ENCODE measurements around the gene SPHK2.
"Not testable (repeated sequence)": the region's sequence is repeated elsewhere in the genome, so short reads cannot be mapped to it uniquely, and the experiment has no call there.

The SPHK2 gene

DNA sequence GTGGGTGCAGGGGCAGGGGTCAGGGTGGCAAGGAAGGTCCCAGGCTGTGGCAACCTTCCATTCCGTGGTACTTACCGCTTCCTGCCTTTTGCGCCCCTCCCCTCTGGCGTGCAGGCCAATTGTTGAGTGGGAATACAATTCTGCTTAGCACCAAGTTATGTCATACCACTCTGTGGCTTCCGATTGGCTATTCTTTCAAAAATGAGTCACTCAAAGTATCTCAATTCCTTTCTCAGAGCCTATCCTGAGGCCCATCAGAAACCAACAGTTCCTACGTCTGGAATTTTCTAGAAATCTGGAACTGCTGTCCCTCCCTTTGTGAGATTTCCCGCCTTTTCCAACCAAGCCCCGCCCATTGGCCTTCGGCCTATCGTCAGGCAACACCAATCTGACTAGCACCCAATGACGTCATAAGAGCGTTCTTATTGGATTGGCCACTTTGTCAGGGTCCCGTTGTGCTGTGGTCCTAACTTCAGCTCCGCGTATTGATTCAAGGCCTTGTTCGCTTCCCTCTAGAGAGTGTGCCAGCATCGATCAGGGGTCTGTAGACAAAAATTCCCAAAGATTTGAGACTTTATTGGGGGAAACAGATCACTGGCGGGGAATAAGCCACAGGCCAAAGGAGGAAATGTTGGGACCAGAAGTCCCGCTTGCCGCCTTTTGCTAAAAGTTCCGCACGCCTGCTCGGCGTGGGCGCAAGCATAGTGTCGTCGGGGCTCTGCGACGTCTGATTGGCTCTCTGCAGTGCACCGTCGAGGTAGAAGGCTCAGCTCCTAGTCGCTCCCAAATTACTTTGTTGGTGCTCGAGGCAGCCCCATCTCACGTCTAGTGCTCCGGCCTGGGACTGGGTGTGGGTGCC is 41.8 kb downstream of the SPHK2 start:
- peak; percentile 70 to 79 for DNase-seq (ENCODE audit: low read depth in 2 of 2)

DNA sequence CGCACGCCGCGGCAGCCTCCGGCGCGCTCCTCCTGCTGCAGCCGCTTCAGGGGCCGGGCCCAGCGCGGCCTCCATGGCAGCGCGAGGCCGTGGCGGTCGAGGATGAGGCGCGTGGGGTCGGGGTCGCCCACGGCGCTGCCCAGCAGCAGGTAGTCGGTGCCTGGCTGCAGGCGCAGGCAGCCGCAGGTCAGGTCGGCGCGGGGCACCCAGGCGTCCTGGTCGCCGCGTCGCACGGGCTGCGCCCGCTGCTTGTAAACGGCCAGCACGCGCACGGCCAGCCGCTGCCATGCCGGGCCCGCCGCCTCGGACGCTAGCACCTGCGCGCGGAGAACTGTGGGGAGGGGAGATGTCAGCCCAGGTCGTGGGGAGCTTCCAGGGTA is 42.4 kb downstream of the SPHK2 start:
- DNase-seq (ENCODE audit: low read depth in 2 of 2) = no peak

DNA sequence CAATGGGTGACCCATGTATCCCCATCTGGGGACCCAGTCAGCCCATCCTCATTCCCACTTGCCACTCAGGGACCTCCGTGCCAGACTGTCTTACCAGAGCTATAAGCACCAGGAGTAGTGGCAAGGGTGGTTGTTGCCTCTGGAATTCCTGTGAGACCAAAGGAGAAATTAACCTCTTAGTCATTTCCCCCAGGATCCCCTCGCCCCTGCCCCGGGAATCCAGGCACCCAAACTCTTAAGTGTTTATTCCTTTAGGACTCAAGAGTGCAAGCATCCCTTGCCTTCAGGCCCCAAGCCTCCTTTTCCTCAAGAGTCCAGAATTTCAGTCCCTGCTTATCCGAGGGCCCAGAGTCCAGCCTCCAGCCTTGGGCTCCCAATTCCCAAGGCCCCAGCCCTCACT is 44.4 kb downstream of the SPHK2 start:
- no peak for DNase-seq (ENCODE audit: low read depth in 2 of 2)

DNA sequence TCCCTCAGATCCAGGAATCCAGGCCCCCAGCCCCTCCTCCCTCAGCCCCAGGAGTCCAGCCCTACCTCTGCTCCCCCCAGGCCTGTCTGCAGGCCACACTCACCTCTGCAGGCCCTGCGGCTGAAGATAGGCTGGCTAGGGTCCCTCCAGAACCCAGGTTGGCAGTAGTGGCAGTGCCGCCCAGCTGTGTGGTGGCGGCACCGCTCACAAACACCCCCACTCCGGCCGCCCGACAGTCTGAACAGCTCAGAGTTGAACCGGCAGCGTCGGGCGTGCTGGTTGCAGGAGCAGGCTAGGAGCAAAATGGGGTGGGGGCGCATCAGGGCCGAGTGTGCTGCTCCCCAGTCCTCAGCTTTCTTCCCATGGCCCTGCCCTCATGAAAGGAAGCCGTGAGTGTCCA is 45.2 kb downstream of the SPHK2 start:
- DNase-seq (ENCODE audit: low read depth in 2 of 2) = no peak

DNA sequence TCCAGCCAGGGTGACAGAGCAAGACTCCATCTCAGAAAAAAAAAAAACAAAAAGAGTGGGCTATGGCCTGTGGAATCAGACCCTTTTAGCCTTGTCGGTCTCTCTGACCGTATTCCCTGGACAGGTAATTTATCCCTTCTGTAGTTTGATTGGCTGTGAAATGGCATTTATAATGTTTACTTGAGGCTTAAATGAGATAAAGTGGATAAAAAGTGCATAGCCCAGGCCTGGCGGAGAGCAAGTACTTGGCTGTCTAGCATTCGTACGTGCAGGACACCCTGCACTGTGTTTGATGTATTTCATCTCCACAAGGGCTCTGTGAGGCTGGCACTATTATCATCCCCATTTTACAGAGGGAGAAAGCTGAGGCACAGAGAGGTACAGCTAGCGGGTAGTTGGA is 46.5 kb downstream of the SPHK2 start:
- DNase-seq (ENCODE audit: low read depth in 2 of 2) = no peak

DNA sequence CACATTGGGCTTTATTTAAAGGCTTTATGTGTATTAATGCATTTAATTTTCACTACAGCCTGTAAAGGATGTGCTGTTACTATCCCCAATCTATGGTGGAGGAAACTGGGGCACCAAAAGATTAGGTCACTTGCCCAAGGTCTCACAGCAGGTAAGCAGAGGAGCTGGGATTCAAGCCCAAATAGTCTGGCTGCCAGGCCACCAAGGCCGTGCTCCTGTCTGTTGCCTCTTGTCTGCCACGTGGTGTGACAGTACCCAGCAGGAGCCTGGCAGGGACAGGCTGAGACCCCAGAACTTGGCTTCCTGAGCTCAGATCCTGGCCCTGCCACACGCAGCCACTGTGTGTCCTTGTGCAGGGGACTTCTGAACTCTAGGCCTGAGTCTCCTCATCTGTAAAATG is 49.0 kb downstream of the SPHK2 start:
- DNase-seq (ENCODE audit: low read depth in 2 of 2) = no peak

DNA sequence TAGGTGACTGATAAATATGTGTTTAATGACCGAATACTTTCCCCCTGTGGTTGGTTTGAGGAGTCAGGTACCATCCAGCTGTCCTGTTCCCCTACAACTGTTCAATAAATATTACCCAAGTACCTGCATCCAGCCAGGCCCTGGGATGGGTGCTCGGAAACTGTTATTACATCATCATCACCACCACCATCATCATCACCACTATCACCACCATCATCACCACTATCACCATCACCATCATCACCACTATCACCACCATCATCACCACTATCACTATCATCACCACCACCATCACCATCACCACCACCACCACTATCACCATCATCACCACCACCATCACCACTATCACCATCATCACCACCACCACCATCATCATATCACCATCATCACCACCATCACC is 49.5 kb downstream of the SPHK2 start:
- no peak for DNase-seq (ENCODE audit: low read depth in 2 of 2)

DNA sequence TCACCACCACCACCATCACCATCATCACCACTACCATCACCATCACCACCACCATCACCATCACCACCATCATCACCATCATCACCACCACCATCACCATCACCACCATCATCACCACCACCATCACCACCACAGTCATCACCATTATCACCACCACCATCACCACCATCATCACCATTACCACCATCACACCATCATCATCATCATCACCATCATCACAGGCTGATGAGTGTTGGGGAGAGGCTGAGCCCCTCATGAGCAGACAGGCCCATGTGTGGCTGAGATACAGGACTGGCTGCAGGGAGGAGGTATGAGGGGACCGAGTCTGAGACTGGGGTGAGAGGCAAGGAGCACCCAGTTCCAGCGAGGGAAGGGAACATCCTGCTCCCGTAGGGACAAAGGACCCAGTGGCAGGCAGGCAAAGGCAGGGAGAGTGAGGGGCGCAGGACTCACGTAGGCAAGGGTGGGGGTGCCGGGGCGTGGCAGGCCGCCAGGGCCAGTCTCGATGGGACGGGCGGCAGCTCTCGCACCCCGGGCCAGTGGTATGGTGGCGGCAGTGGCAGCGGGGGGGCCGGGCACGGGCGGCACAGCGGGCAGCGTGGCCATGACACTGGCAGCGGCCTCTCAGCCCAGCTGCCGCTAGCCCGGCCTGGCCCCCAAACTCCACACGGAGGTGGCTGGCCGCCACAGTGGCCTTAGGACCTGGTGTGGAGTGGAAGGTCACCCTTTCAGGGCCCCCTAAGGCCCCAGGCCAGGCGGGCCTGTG is 50.8 kb downstream of the SPHK2 start:
- DNase-seq (ENCODE audit: low read depth in 2 of 2) = no peak

DNA sequence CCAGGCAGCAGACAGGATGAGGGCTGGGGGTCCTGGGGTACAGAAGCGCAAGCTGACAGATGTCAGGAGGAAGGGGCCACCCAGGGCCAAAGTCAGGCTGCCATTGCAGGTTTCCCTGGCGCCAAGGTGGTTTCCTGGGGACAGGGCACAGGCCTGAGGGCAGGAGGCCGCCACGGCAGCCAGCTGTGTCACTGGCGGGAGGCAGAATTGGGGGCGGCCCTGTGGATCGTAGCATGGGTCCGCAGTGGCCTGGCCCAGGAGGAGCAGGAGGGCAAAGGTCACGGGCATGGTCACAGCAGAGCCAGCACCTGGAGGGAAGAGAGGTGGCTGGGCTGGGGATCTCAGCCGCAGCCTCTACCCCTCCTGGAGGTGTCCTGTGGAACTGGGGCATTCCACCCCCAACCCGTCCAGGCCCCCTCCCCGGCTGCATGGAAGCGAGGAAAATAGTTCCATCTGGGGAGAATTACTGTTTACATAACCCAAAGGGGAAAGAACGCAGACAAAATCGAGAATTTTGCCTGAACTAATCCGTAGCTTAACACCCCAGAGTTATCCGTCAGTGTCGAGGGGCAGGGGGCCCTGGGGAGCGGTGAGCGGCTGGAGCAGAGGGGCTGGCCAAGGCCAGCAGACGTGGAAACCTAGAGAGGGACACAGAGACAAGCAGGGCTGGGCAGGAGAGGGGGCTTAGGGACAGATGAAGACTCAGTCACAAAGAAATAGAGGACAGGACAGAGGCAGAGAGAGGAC is 51.6 kb downstream of the SPHK2 start:
- DNase-seq (ENCODE audit: low read depth in 2 of 2) = no peak

DNA sequence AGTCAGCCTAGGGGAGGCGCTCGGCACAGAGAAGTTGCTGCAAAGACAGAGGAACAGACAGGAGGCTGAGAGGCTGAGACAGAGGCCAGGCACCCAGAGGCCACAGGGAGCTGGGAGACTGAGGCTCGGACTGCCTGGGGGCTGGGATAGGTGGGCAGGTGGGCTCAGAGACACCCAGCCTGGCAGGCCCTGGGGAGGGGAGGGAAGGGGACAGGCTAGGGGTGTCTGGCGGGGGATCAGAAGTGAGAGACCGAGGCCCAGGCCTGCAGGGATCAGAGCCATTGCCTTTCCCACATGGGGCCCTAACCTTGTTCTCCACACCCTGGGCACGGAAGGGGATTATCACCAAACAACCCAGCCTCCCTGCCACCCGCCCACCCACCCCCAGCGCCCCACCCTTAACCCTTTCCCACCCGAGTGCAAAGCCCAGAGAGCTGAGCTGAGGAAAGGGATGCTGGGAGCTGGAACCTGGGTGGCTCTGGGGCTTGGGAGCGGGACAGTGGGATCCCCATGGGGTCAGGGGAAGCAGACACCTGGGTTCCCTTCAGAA is 52.2 kb downstream of the SPHK2 start:
- DNase-seq (ENCODE audit: low read depth in 2 of 2) = no peak

DNA sequence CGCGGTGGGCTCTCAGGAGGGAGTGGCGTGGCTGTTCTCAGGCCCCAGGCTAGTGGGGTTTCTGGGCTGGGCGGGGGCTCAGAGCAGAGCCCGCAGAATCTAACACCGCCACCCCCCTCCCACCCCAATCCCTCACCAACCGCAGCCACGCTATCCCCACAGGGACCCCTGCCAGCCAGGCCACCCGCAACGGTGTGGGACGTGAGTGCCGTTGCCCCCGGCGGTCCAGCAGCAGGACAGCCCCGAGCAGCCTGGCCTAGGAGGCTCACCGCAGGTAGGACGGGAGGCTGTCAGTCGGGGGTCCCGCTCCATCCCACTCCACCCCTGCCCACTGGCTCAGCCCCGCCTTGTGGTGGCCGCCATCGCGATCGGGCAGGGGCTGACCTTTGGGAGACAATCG is 53.7 kb downstream of the SPHK2 start, which contains the start of gene NTN5:
Gene NTN5 (minus strand): TSS at position 24 of the 400 bp plus-strand sequence. CDS start 2,031 bp downstream, outside the sequence.
- DNase-seq (ENCODE audit: low read depth in 2 of 2) = no peak

DNA sequence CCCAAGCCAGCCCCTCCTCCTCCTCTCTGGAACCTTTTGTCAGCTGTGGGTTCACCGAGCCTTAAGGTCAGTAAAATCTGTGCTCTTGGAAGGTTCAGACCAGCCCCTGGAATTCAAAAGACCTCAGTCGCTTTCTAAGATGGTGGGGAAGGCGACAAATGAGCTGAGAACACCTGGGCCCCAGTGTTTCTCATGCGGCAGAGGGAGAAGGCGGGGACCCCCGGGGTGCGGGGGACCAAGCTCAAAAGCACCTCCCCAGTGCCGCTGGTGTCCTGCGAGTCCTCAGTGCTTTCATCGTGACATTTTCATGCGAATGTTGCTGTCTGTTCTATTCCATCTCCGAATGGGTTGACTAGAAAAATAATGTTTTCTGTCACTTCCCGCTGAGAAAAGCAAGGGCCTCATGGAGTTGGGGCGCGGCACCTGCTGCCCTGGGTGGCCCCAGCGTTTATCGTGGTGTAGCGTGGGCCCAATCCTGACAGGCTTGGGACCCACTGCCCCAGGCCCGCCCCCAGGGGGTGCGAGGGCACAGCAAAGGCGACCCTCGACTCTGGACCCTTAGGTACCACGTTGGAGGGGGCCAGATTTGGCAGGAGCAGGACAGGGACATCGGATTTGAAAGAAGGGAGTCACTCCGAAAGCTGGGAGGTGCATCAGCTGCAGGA is 54.3 kb downstream of the SPHK2 start:
- DNase-seq (ENCODE audit: low read depth in 2 of 2) = no peak

DNA sequence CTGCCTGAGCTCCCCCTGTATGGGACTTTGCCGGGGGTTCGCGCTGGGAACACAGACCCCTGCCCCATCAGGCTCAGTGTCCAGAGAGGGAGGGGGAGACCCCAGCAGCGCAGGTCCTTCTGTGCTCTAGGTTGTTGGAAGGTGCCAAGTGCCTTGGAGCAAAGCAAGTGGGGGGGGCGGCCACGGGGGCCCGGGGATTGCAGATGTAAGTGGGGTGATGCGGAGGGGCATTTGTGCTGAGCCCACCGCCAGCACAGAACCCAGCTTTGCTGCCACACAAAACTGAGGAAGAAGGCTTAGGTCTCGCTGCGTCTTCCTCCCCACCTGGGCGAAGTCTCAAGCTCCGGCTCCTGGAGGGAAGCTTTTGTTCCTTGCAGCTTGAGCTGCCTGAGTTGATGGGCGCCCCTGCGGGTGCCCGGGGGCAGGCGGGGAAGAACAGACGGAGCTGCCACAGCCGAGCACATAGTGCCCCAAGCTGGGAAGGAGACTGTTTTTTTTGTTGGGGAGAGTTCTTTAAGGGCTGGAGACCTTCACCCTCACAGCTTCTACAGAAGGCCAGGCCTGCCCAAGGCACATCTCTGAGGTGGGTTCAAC is 55.0 kb downstream of the SPHK2 start:
- DNase-seq (ENCODE audit: low read depth in 2 of 2) = no peak

DNA sequence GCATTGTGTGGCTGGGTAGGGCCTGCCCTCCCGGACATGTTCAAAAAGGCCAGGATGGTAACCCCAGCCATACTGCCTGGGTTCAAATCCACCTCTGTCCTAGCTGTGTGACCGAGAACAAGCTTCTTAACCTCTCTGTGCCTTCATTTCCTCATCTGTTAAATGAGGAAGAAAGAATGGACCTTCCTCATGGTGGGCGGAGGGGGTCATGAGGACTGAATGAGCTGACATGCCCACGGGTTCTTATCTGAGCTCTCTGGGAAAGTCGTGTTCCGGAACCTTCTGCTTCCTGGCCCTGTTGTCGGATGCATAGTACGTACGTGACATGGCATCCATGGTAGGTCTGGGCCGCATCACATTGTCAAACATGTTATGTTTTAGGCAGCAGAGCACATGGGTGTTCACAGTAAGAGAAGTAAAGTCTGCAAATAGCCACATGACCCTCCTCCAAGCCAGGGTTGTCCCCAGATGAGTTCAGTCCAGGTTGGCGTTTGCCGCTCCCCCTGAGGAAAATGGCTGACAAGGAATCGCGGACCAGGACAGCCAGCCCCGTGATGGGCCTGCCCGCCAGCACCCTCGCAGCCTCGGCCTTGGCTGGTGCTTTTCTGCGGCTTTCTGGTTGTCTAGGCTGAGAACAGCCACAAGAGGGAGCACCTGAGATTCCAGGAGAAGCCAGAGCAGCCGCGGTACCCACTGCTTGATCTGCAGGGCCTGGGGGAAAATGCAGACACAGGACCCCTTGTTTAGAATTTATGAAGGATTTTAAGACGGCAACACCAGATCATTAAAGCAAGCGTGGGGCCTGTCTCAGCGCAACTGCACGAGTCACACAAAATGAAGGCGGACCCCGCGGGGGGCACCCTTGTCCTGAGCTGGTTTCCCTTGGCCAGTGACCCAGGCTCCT is 55.9 kb downstream of the SPHK2 start:
- peak; percentile 60 to 69 for DNase-seq (ENCODE audit: low read depth in 2 of 2)

DNA sequence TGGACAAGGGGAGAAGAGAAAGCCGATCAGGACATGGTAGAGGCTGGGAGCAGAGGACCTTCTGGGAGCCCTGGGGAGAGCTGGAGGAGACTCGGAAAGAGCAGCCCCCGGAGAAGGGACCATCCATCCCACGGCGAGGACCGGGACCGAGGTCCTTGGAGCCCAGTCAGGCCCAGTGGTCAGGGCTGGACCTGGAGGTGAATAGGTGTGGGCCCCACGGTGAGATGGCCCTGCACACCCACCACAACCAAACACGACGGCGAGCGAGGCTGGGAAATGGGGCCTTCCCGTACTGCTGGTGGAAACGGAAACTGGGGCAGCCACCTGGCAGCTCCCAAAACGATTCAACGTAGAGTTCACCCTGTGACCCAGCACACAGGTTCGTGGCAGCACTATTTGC is 57.2 kb downstream of the SPHK2 start:
- DNase-seq (ENCODE audit: low read depth in 2 of 2) = no peak

DNA sequence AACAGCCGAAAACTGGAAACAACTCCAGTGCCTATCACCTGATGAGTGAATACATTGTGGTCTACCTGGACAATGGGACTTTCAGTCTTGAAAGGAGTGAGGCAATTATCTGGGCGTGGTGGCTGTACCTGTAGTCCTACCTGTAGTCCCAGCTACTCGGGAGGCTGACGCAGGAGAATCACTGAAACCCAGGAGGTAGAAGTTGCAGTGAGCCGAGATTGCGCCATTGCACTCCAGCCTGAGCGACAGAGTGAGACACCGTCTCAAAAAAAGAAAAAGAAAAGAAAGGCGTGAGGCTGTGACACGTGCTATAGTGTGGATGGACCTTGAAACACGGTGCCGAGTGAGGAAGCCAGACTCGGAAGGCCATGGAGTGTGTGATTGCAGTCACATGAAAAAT is 57.6 kb downstream of the SPHK2 start:
- no peak for DNase-seq (ENCODE audit: low read depth in 2 of 2)

DNA sequence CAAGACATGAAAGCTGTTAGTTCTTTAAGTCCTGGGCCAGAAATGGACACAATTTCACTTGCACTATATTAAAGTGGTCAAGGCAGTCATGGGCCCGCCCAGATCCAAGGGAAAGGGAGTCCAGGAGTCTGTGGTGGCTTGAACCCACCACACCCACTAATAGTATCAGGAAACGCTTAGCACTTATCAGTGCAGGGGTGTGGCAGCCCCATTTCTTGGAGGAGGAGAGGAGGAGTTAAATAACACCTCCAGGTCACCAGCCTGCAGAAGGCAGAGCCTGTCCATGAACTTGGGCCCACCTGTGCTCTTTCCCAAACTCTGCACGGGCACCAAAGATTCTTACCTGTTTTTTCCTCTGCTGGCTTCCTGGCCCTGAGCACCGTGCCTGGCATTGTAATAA is 58.9 kb downstream of the SPHK2 start:
- DNase-seq (ENCODE audit: low read depth in 2 of 2) = no peak

DNA sequence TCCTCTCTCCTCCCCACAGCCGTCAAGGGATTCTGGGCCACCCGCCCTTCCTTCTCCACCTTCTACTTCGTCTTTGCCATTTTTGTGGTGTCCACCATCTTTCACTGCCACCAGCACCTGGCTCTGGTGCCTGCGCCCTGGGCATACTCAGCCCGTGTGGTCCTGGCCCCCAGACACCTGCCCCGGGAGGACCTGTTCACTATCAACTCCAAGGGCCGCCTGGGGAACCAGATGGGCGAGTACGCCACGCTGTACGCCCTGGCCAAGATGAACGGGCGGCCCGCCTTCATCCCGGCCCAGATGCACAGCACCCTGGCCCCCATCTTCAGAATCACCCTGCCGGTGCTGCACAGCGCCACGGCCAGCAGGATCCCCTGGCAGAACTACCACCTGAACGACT is 60.7 kb downstream of the SPHK2 start:
- not testable (repeated sequence) for DNase-seq (ENCODE audit: low read depth in 2 of 2)

All from stimulated activated CD4-positive, alpha-beta T cell treated with anti-CD3 and anti-CD28 coated beads, Interleukin-15, amount 100 ng/mL, for 48 hours (primary cell).